Stromal cell of bone marrow (primary cell): Measurements from ENCODE around the gene HTR2C.
A peak's percentile ranks its signal among the peaks of the same experiment; 100 is the strongest.
"Not testable (repeated sequence)": the region's sequence is repeated elsewhere in the genome, so short reads cannot be mapped to it uniquely, and the experiment has no call there.

Source experiments
- DNase-seq: peaks from one replicate; pipeline ENCODE4 v3.0.0-alpha.2; 2012; ENCODE audit warnings: low read depth

HTR2C gene

GRCh38 chrX:114583646-114584374 is at the start of gene HTR2C:
HTR2C (plus strand) TSS chrX:114584086; CDS start chrX:114726937, 142,851 bp downstream.
- no peak for DNase-seq

GRCh38 chrX:114580336-114580735 is 3.5 kb upstream of the HTR2C start:
- no peak for DNase-seq

GRCh38 chrX:114581528-114582263 is 2.2 kb upstream of the HTR2C start:
- DNase-seq = no peak

GRCh38 chrX:114582264-114582632 is 1.6 kb upstream of the HTR2C start:
- no peak for DNase-seq

- no peak for DNase-seq
These were observed 1.0 kb upstream of the HTR2C start for GRCh38 chrX:114582698-114583395.

GRCh38 chrX:114584375-114584943 is 573 bp downstream of the HTR2C start:
- DNase-seq = no peak

GRCh38 chrX:114584983-114585842 is 1.3 kb downstream of the HTR2C start:
- no peak for DNase-seq

GRCh38 chrX:114591121-114591520 is 7.2 kb downstream of the HTR2C start:
- no peak for DNase-seq

- no peak for DNase-seq
These were observed 15.4 kb downstream of the HTR2C start for GRCh38 chrX:114599305-114599704.

GRCh38 chrX:114599911-114600310 is 16.0 kb downstream of the HTR2C start:
- DNase-seq = no peak

GRCh38 chrX:114606619-114607018 is 22.7 kb downstream of the HTR2C start:
- DNase-seq = not testable (repeated sequence)

- peak; percentile 17 for DNase-seq
These were observed 27.2 kb downstream of the HTR2C start for GRCh38 chrX:114611018-114611619.

GRCh38 chrX:114615765-114616164 is 31.9 kb downstream of the HTR2C start:
- no peak for DNase-seq

GRCh38 chrX:114619874-114620273 is 36.0 kb downstream of the HTR2C start:
- no peak for DNase-seq

- DNase-seq = no peak
These were observed 42.4 kb downstream of the HTR2C start for GRCh38 chrX:114626323-114626722.

GRCh38 chrX:114635986-114636385 is 52.1 kb downstream of the HTR2C start:
- DNase-seq = no peak

- DNase-seq = no peak
These were observed 66.5 kb downstream of the HTR2C start for GRCh38 chrX:114650351-114650750.

- DNase-seq = peak; percentile 2
These were observed 91.5 kb downstream of the HTR2C start for GRCh38 chrX:114675365-114675764.

GRCh38 chrX:114700533-114700932 is 116.6 kb downstream of the HTR2C start:
- DNase-seq = not testable (repeated sequence)

- DNase-seq = no peak
These were observed 125.5 kb downstream of the HTR2C start for GRCh38 chrX:114709406-114709805.

GRCh38 chrX:114710571-114710970 is 126.7 kb downstream of the HTR2C start:
- DNase-seq = no peak
